Stromal cell of bone marrow (primary cell): Measurements from ENCODE around the gene ZNF511.

Experiments
- DNase-seq: peaks from one replicate; pipeline ENCODE4 v3.0.0-alpha.2; 2012; ENCODE audit warnings: low read depth

ZNF511 gene

DNA sequence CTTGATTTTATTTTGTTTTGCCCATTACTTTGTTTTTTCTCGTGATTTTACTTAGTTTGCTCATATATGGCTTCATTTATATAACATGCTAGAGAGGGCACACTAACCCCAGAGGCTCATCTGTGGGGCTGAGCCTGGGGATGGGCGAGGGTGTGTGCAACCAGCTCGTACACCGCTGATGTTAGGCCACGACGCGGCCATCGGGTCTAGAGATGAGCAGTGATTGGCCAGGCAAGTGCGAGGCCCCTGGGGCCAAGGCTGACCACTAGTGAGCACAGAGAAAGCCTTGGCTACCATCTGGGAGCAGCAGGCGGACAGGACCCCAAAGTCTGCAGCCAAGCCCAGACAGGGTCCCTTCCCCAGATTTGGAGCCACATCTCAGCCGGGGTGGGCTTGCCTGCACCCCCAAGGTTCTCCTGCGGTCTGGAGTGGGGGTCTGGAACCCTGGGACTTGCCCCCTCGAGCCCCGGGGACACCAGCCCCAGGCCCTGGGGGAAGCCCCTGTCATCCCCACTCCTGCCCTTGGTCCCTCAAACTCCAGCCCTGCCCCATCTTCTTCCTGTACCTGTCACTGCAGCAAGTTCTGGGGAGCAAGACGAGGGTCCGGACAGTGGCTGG, 45.4 kb downstream of the ZNF511 start:
- DNase-seq = no peak

DNA sequence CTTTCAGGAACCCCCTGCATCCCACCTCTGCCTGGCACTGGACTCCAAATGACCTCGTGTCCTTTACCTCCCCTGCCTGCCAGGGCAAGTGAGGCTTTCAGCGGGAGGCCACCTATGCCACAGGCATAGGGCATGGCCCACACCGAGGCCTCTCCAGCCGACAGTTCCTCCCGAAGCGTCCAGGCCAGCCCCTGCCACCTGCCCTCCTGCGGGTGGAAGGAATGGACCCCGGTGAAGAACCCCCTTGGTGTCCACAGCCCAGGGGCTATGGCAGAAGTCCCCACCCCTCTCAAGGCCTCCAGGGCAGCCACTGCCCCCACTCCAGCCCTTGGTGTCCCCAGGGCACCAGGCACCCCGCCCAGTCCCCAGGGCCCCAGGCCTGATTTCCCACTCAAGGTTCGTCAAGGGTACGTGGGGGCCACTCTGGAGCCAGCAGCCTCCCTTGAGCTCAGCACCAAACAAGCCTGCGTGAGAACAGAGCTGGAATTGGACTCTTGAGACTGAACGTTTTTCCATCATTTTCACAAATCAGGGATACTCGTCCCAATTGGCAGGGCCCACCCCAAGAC, 46.0 kb downstream of the ZNF511 start:
- DNase-seq = no peak

DNA sequence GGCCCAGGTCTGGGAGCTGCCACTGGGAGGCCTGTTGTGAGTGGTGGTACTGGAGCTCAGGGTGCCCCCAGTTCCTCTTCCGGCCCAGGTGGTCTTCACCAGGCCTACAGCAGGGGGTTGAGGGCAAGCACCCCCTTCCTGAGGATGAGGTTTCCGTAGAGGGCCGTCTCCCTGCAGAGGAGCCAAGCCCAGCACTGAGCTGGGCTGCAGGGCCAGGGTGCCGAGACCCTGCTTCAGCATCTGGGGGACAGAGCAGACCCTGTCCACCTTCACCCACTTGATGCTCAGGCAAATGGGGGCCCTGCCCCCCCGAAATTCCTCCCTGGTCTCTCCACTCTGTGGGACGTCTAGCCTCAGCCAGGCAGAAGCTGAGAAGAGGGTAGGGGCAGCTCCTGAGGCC, 46.6 kb downstream of the ZNF511 start:
- DNase-seq = no peak

DNA sequence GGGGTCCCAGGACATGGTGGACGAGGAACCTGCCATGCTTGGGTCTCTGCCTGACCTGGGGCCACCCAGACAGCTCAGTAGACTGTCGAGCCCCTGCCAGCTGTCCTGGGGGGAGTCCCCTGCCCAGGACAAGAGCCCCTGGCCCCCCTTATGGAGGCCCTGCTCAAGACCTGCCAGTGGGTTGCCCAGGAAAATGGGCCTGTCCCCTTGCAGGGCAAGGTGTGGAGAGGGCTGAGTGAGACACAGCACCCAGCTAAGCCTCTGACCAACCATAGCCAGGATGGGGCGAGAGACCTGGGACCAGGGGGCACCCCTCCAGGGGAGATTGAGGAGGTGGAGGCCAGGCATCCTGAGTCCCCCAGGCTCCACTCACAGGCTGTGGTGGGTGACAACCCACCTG, 47.3 kb downstream of the ZNF511 start:
- no peak for DNase-seq

DNA sequence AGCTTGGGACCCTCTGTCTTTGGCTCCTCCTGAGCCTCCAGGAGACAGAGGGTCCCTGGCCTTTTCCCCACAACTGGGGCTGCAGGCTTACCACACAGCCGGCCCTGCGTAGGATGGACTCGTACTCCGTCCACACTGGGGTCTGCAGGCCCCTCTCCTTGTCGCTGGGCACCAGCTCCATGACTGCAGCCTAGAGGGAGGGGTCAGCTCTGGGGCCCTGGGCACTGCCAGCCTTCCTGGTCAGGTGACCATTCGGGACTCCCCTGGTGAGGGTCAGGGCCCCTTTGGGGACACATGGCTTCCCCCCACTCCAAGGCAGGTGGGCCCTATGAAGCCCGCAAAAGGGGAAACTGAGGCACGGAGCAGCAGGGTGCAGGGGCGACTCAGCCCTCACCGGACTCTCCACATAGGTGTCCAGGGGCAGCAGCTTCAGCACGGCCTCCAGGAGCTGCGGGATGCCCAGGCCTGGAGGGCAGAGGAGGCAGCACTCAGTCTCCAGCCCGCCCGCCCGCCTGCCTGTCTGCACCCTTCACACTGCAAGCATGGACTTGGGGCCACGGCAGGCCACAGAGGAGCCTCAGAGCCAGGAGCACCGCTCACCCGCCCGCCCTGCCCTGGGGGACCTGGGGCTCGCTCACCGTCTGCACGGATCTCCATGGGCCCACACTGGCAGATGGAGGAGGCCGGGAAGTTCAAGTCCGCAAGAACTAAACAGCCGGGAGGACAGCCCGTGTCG, 48.0 kb downstream of the ZNF511 start:
- no peak for DNase-seq

DNA sequence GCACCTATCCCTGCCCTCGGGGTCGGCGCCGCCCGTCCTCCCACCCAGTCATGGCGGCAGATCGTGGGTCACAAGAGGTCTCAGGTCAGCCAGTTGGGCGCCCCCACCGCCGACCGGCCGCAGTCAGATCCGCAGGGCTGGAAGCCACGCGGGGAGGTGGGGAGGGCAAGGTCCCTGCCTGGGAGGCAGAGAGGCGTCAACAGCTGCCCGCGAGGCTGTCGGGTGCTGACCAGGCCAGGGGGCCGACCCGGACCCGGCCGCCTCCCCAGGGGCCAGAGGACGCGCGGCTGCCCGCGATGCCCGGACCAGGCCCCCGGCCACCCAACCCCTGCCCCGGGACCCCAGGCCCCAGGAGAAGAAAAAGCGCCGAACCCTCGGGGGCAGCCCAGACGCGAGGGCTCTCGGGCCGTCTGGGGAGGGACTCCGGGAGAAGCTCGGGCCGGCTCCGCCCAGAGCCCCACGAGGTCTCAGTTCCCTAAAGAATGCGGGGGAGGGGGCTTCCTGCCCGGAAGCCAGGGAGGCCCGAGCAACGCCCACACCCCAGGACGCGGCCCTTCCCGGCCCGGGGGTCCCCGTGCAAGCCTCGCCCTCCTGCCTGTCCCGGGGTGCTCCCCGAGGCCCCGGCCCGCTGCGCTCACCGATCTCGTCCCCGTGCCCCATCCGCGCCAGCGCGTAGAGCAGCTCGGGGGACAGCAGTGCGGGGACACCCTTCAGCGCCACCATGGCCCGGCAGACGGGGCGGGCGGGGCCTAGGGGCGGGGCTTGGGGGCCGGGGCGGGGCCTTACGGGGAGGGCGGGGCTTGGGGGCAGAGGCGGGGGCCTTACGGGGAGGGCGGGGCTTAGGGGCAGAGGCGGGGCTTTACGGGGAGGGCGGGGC, 48.8 kb downstream of the ZNF511 start, which contains the start of gene FUOM:
TSS of gene FUOM (minus strand) at position 735 of the 877 bp plus-strand sequence. CDS start at position 723, 12 bp downstream.
- no peak for DNase-seq

DNA sequence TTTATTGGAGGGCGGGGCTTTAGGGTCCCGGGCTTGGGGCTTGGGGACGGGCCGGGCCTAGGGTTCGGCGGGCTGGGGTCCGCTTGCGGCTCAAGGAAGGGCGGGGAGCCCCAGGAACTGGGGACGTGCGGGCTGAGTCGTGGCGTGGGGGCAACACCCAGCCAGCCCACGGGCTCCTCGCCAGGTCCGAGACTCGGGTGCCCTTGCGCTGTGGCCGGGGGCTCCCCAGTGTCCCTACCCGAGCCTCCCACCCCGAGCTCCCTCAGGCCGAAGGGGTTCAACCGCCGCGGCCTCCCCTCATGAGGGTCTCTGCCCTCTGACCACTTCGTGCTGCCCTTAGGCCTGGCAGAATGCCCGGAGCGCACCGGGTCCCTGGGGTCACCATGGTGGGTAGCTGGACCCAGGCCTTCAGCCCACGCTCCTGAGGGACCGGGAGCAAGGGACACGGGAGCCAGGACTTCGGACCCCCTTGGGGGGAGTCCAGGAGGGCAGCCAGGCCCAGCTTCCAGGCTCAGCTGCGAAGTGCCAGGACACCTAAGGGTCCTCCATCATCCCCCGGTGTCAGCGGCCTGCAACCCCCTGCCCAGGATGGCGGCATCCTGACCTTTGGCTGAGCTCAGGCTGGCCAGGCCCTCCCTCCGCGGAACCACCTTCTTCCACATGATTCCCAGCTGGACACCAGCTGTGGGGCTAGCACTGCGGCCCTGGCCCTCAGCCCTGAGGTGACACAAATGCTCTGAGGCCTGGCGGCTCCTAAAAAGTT, 49.6 kb downstream of the ZNF511 start:
- DNase-seq = no peak

DNA sequence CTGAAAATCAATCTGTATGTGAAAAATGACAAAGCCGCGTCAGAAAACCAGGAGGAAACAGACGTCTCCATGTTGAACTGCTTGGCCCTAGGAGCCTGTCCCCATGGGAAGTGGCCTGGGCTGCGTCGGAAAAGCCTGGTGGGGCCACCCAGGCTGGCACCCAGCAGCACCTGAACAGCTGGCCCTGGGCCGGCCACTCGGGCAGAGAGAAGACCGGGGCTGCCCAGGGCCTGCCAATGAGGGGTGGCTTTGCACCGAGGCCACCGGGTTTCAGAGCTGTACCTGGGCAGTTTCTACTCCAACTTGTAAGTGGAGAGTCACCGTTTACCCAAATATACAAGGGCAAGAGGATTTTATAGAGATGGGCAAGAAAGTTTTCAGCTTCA, 50.2 kb downstream of the ZNF511 start:
- DNase-seq = no peak

DNA sequence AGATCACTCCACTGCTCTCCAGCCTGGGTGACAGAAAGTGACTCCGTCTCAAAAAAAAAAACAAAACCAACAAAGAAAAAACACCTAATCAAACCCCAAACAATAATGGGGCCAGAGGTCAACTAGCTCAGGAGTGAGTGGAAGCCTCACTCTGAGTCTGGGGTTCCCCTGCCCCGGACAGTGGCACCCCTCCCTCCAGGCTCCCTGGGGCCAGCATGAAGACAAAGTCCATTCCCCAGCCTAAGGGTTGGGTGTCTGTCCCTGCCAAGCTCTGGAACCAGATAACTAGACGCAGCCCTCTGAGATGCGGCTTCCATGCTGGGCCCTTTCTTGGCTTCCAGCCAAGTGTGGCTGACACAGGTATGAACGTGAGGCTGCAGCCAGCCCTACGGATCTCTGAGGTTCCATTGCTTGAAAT, 50.8 kb downstream of the ZNF511 start:
- no peak for DNase-seq

DNA sequence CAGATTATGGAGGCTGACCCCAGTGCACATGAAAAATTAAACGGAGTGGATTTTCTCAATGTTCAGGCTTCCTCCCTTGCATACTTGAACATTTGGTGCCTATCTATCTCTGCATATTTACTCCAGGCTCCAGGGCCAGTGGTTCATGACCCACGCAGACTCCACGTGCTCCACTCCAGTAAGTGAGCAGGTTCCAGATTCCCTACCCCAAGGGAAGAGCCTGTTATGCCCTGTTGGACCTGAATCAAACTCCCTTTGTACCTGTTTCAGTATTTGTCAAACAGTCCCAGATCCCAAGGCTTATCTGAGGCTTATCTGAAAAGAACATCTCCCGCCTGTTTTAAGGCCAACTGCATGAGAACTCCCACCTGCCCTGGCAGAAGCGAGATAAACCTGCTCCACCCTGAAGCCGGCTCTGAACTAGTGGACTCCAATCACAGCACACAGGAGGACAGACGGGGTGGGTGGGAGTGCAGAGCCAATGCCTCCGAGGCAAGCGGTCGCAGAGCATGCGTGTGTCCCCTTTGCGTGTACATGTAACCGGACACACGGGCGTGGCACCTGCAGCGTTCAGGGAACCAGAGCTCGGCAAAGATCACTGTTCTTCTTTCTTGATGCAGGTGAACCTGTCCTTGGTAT, 51.4 kb downstream of the ZNF511 start:
- no peak for DNase-seq

DNA sequence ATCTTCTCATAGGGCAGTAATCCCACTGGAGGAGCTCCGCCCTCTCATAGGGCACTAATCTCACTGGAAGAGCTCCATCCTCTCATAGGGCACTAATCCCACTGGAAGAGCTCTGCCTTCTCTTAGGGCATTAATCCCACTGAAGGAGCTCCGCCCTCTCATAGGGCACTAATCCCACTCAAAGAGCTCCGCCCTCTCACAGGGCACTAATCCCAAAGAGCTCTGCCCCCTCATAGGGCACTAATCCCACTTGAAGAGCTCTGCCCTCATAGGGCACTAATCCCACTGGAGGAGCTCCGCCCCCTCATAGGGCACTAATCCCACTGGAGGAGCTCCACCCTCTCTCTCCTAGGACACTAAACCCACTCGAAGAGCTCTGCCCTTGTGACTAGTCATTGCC, 52.5 kb downstream of the ZNF511 start:
- no peak for DNase-seq

DNA sequence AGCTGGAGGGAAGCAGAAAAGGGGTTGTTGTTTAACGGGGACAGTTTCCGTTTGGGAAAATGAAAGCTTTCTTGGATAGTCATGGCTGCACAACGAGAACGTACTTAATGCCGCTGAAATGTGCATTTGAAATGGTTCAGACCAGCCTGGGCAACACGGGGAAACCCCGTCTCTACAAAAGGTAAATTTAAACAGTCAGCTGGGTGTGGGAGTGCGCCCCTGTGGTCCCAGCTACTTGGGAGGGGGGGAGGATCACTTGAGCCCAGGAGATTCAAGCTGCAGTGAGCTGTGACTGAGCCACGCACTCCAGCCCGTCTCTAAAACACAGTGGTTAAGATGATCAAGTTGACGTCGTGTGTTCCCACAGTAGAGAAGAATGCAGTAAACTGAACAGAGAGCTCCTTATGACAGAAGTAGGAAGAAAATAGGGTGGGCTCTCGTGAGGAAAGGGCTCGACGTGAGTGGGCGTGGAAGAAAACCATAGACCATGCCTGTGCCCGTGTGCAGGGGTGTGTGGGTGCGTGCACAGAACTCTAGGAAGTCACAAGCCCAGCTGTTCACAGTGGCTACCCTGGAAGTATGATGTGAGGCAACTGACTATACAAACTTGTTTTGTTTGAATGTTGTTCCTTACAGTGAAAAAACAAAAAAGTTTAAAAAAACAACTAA, 53.2 kb downstream of the ZNF511 start:
- DNase-seq = no peak
